Glutamatergic neuron (in vitro differentiated cells): Measurements from ENCODE around the gene METTL25. TPM values are rescaled to one million over a fixed set of nuclear protein-coding genes. Genes with fewer than 3 reads are reported as not detected.

Experiments used
- DNase-seq: peaks from one replicate; pipeline ENCODE4 v3.0.0; 2022
- H3K27ac Mint-ChIP-seq: one replicate; pipeline ENCODE4 v1.8.0; 2020; ENCODE audit warnings: mild to moderate bottlenecking, mixed read lengths, inconsistent platforms; ENCODE audit not compliant: unreplicated experiment
- H3K27me3 Mint-ChIP-seq: one replicate; pipeline ENCODE4 v1.8.0; 2020; ENCODE audit warnings: mild to moderate bottlenecking, moderate library complexity, mixed read lengths, inconsistent platforms; ENCODE audit not compliant: unreplicated experiment
- H3K36me3 Mint-ChIP-seq: one replicate; pipeline ENCODE4 v1.8.0; 2020; ENCODE audit warnings: mild to moderate bottlenecking, mixed read lengths, inconsistent platforms; ENCODE audit not compliant: unreplicated experiment
- H3K4me1 Mint-ChIP-seq: one replicate; pipeline ENCODE4 v1.8.0; 2020; ENCODE audit warnings: mild to moderate bottlenecking, low read depth, mixed read lengths, inconsistent platforms; ENCODE audit not compliant: unreplicated experiment
- H3K4me3 Mint-ChIP-seq: one replicate; pipeline ENCODE4 v1.8.0; 2020; ENCODE audit warnings: mild to moderate bottlenecking, mixed read lengths, inconsistent platforms; ENCODE audit not compliant: unreplicated experiment
- H3K9me3 Mint-ChIP-seq: one replicate; pipeline ENCODE4 v1.8.0; 2020; ENCODE audit warnings: mild to moderate bottlenecking, moderate library complexity, mixed read lengths, inconsistent platforms; ENCODE audit not compliant: unreplicated experiment
- CTCF ChIP-seq: fragments of 200-600 bp; sonication (generic); IDR thresholded peaks from one replicate; pipeline ENCODE4 v1.5.0; 2021; ENCODE audit not compliant: partially characterized antibody, unreplicated experiment
- total RNA-seq: library from RNA; stranded (reverse); fragmentation: NEBNext Ultra II Directional; extraction: Animal tissue kit (Norgen Biotek cat#: 25700); gene quantifications from one replicate; pipeline ENCODE4 v1.2.1, GENCODE V29; 2021; ENCODE audit not compliant: unreplicated experiment

The METTL25 gene
- total RNA-seq, 1 donor from 2014 or later: 9.8 TPM

DNA sequence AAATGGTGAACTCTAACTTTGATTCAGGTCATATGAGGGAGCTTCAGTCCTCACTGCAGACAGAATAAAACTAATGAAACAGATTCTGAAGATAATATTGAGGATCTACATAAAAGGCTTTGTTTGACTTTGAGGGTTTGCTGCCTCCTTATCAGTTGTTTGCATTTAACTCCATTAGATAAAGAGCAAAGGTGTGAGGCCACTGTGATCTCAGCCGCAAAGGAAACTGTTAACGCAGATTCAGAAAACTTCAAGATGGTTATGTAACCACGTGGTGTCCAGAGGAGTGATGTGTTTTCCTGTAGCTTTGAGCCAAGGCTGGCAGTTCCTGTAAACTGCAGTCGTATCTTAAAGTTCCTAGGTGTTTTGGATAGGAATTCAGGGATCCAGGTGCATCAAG is 67.8 kb downstream of the METTL25 start:
- no peaks in the 10 kb centered on the region for H3K27me3 Mint-ChIP-seq
- DNase-seq: no peak
- no peak overlapping the region for H3K4me3 Mint-ChIP-seq
- no peak for TF ChIP-seq CTCF
- H3K4me1 Mint-ChIP-seq: no peaks in the 10 kb centered on the region
- no peak overlapping the region for H3K27ac Mint-ChIP-seq
- no peaks in the 10 kb centered on the region for H3K36me3 Mint-ChIP-seq
- H3K9me3 Mint-ChIP-seq: no peaks in the 10 kb centered on the region

GRCh38 chr12:82426586-82426985 is 68.3 kb downstream of the METTL25 start:
- H3K4me1 Mint-ChIP-seq: no peaks in the 10 kb centered on the region
- H3K9me3 Mint-ChIP-seq: no peaks in the 10 kb centered on the region
- H3K27me3 Mint-ChIP-seq: no peaks in the 10 kb centered on the region
- H3K4me3 Mint-ChIP-seq: no peak overlapping the region
- H3K36me3 Mint-ChIP-seq: no peaks in the 10 kb centered on the region
- no peak overlapping the region for H3K27ac Mint-ChIP-seq
- TF ChIP-seq CTCF: no peak
- DNase-seq: no peak

GRCh38 chr12:82430541-82431145 is 72.3 kb downstream of the METTL25 start:
- DNase-seq: no peak
- no peaks in the 10 kb centered on the region for H3K27me3 Mint-ChIP-seq
- H3K9me3 Mint-ChIP-seq: no peaks in the 10 kb centered on the region
- H3K4me1 Mint-ChIP-seq: no peaks in the 10 kb centered on the region
- H3K36me3 Mint-ChIP-seq: no peaks in the 10 kb centered on the region
- no peak overlapping the region for H3K4me3 Mint-ChIP-seq
- TF ChIP-seq CTCF: no peak
- H3K27ac Mint-ChIP-seq: no peak overlapping the region

DNA sequence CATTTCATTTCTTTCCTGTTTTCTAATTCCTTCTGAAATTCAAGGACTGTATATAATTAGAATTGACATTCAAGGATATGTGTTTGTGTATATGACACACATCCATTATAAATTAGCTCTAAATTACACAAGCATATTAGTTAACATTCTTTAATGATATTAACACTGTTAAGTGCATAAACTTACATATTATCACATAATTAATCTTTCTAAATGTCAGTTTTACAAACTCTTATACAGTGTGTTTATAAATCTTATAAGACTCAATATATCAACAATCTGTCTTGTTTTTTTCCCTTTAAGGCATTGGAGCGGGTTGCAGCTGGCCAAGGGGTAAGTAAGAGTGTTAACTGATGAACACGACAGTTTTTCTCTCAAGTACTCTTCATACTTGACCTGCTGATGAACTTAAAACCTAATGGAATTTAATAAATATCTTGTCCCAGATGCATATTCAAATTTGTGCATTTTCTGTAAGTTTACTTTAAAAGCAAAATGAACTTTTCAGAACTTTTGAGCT is 76.1 kb downstream of the METTL25 start:
- H3K36me3 Mint-ChIP-seq: no peaks in the 10 kb centered on the region
- H3K4me1 Mint-ChIP-seq: no peaks in the 10 kb centered on the region
- no peak for DNase-seq
- H3K9me3 Mint-ChIP-seq: peaks cover 1% of the 10 kb centered on the region
- TF ChIP-seq CTCF: no peak
- no peaks in the 10 kb centered on the region for H3K27me3 Mint-ChIP-seq
- H3K4me3 Mint-ChIP-seq: no peak overlapping the region
- no peak overlapping the region for H3K27ac Mint-ChIP-seq

DNA sequence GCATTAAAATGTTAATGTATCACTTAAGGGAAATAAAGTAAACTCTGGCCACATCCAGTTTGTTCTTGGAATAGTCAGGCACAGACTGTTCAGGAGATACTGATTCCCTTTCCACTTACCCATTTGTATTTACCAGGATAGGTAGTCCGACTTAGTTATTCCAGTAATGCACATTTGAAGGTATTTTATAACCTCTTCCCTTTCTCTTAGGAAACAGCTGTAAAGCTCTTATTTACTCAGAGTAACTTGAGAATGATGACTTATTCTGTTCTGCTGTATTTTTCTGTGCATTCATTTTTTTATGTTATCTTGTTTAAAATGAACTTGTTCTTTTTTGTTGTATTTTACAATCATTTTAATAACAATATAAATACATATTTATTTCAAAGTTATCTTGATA is 78.0 kb downstream of the METTL25 start:
- H3K4me3 Mint-ChIP-seq: no peak overlapping the region
- peaks cover 1% of the 10 kb centered on the region for H3K9me3 Mint-ChIP-seq
- H3K36me3 Mint-ChIP-seq: no peaks in the 10 kb centered on the region
- H3K27ac Mint-ChIP-seq: no peak overlapping the region
- DNase-seq: no peak
- TF ChIP-seq CTCF: no peak
- no peaks in the 10 kb centered on the region for H3K27me3 Mint-ChIP-seq
- H3K4me1 Mint-ChIP-seq: no peaks in the 10 kb centered on the region
